ENCODE measurements around the gene SMIM1.
A peak's percentile ranks its signal among the peaks of the same experiment; 100 is the strongest.
"Not testable (repeated sequence)": the region's sequence is repeated elsewhere in the genome, so short reads cannot be mapped to it uniquely, and the experiment has no call there.

Gene SMIM1

GRCh38 chr1:3796215-3797061 is 23.9 kb downstream of the SMIM1 start, which contains the start of gene LRRC47:
Gene LRRC47, minus strand, starts transcription at chr1:3796498. Its CDS starts 22 bp downstream, at chr1:3796476.
- DNase-seq (ENCODE audit: low read depth in 3 of 3): peak; percentile 84 to 91 (median 90)

- no peak for DNase-seq (ENCODE audit: low read depth in 3 of 3)
Measured at GRCh38 chr1:3799976-3800685, 27.6 kb downstream of the SMIM1 start.

- not testable (repeated sequence) for DNase-seq (ENCODE audit: low read depth in 3 of 3)
Measured at GRCh38 chr1:3800795-3801194, 28.2 kb downstream of the SMIM1 start.

GRCh38 chr1:3803905-3804626 is 31.5 kb downstream of the SMIM1 start:
- no peak for DNase-seq (ENCODE audit: low read depth in 3 of 3)

GRCh38 chr1:3804627-3804944 is 32.0 kb downstream of the SMIM1 start:
- not testable (repeated sequence) for DNase-seq (ENCODE audit: low read depth in 3 of 3)

- no peak for DNase-seq (ENCODE audit: low read depth in 3 of 3)
Measured at GRCh38 chr1:3805038-3805437, 32.5 kb downstream of the SMIM1 start.

GRCh38 chr1:3807769-3808168 is 35.2 kb downstream of the SMIM1 start:
- DNase-seq (ENCODE audit: low read depth in 3 of 3): no peak

GRCh38 chr1:3809680-3810079 is 37.1 kb downstream of the SMIM1 start:
- no peak for DNase-seq (ENCODE audit: low read depth in 3 of 3)

- DNase-seq (ENCODE audit: low read depth in 3 of 3): not testable (repeated sequence)
Measured at GRCh38 chr1:3810149-3810761, 37.7 kb downstream of the SMIM1 start.

- no peak for DNase-seq (ENCODE audit: low read depth in 3 of 3)
Measured at GRCh38 chr1:3811595-3811911, 39.0 kb downstream of the SMIM1 start.

- DNase-seq (ENCODE audit: low read depth in 3 of 3): no peak
Measured at GRCh38 chr1:3814065-3814464, 41.5 kb downstream of the SMIM1 start.

- DNase-seq (ENCODE audit: low read depth in 3 of 3): no peak
Measured at GRCh38 chr1:3814771-3815561, 42.4 kb downstream of the SMIM1 start.

GRCh38 chr1:3816331-3817137 is 44.0 kb downstream of the SMIM1 start:
- no peak for DNase-seq (ENCODE audit: low read depth in 3 of 3)

GRCh38 chr1:3817138-3817740 is 44.7 kb downstream of the SMIM1 start:
- no peak for DNase-seq (ENCODE audit: low read depth in 3 of 3)

GRCh38 chr1:3817821-3818597 is 45.5 kb downstream of the SMIM1 start:
- DNase-seq (ENCODE audit: low read depth in 3 of 3): no peak

- DNase-seq (ENCODE audit: low read depth in 3 of 3): no peak
Measured at GRCh38 chr1:3819771-3820200, 47.2 kb downstream of the SMIM1 start.

GRCh38 chr1:3820316-3820715 is 47.8 kb downstream of the SMIM1 start:
- DNase-seq (ENCODE audit: low read depth in 3 of 3): no peak

- DNase-seq (ENCODE audit: low read depth in 3 of 3): no peak
Measured at GRCh38 chr1:3821004-3821403, 48.5 kb downstream of the SMIM1 start.

GRCh38 chr1:3821447-3821846 is 48.9 kb downstream of the SMIM1 start:
- no peak for DNase-seq (ENCODE audit: low read depth in 3 of 3)
